K562 (cell line): ENCODE results near the gene ARHGAP18. TPM values are rescaled to one million over a fixed set of nuclear protein-coding genes. Genes with fewer than 3 reads are reported as not detected.

Experiments used
- CBFA2T3 ChIP-seq: fragments of 450-650 bp; IDR thresholded peaks from 2 replicates; pipeline ENCODE4 v1.6.1; 2017
- MECOM ChIP-seq: fragments of 250-450 bp; sonication (Bioruptor Pico); IDR thresholded peaks from 2 replicates; pipeline ENCODE4 v1.8.0; 2022; ENCODE audit warnings: inconsistent platforms
- TRIM24 ChIP-seq, 2 experiments: fragments of 450-650 bp; IDR thresholded peaks; 2 replicates each; pipeline ENCODE4 v1.6.1; 2016
- ZBED1 ChIP-seq: IDR thresholded peaks from 2 replicates; pipeline ENCODE4 v1.6.1; 2014
- polyA plus RNA-seq, 8 experiments: library from polyadenylated mRNA; depleted of rRNA in 4 of 8; stranded (reverse) in 5 of 8; unstranded in 3 of 8; fragments of >200 nt; fragmentation: Nextera tagmentation in 2 of 8; fragmentation: Illumina TruSeq in 1 of 8; extraction: Ambion mirVana in 2 of 8; extraction: Trizol in 1 of 8; gene quantifications; 2 replicates each; pipeline versions ENCODE4 v1.2.1 to v1.2.3, GENCODE V29; 2011 to 2014; ENCODE audit warnings: inconsistent platforms in 1 of 8, missing spikeins in 1 of 8
- total RNA-seq, 7 experiments: library from RNA; depleted of rRNA in 6 of 7; stranded (reverse); fragments of >200 nt in 6 of 7; fragmentation: Illumina TruSeq in 2 of 7; extraction: Trizol in 2 of 7; gene quantifications; 2 replicates each; pipeline versions ENCODE4 v1.2.1 to v1.2.3, GENCODE V29; 2011 to 2021; ENCODE audit warnings: low replicate concordance in 1 of 7
- TF ChIP-seq, protein P1 (sequence below): fragments of 450-650 bp; IDR thresholded peaks from 2 replicates; pipeline ENCODE4 v1.6.1; 2016; ENCODE audit warnings: low read depth

Gene ARHGAP18
- total and polyA plus RNA-seq, 9 of the 15 experiments (the other 6 are each of a cell fraction or from before 2014, with no cell fraction given) = 13.3 to 29.7 (median 21.1) TPM

- TF ChIP-seq, protein P1, sequence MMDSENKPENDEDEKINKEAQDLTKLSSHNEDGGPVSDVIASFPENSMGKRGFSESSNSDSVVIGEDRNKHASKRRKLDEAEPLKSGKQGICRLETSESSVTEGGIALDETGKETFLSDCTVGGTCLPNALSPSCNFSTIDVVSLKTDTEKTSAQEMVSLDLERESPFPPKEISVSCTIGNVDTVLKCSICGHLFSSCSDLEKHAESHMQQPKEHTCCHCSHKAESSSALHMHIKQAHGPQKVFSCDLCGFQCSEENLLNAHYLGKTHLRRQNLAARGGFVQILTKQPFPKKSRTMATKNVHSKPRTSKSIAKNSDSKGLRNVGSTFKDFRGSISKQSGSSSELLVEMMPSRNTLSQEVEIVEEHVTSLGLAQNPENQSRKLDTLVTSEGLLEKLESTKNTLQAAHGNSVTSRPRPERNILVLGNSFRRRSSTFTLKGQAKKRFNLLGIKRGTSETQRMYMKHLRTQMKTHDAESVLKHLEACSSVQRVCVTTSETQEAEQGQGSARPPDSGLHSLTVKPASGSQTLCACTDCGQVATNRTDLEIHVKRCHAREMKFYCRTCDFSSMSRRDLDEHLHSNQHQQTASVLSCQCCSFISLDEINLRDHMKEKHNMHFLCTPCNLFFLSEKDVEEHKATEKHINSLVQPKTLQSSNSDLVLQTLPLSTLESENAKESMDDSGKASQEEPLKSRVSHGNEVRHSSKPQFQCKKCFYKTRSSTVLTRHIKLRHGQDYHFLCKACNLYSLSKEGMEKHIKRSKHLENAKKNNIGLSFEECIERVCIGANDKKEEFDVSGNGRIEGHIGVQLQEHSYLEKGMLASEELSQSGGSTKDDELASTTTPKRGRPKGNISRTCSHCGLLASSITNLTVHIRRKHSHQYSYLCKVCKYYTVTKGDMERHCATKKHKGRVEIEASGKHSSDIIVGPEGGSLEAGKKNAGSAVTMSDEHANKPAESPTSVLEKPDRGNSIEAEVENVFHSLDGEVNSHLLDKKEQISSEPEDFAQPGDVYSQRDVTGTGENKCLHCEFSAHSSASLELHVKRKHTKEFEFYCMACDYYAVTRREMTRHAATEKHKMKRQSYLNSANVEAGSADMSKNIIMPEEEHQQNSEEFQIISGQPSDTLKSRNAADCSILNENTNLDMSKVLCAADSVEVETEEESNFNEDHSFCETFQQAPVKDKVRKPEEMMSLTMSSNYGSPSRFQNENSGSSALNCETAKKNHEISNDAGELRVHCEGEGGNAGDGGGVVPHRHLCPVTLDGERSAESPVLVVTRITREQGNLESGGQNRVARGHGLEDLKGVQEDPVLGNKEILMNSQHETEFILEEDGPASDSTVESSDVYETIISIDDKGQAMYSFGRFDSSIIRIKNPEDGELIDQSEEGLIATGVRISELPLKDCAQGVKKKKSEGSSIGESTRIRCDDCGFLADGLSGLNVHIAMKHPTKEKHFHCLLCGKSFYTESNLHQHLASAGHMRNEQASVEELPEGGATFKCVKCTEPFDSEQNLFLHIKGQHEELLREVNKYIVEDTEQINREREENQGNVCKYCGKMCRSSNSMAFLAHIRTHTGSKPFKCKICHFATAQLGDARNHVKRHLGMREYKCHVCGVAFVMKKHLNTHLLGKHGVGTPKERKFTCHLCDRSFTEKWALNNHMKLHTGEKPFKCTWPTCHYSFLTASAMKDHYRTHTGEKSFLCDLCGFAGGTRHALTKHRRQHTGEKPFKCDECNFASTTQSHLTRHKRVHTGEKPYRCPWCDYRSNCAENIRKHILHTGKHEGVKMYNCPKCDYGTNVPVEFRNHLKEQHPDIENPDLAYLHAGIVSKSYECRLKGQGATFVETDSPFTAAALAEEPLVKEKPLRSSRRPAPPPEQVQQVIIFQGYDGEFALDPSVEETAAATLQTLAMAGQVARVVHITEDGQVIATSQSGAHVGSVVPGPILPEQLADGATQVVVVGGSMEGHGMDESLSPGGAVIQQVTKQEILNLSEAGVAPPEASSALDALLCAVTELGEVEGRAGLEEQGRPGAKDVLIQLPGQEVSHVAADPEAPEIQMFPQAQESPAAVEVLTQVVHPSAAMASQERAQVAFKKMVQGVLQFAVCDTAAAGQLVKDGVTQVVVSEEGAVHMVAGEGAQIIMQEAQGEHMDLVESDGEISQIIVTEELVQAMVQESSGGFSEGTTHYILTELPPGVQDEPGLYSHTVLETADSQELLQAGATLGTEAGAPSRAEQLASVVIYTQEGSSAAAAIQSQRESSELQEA = peak; percentile 57; the same call in 1 of the 2 replicates
- TF ChIP-seq CBFA2T3 (0 out of 2 replicates have a peak, but pooled peaks have one; percentile 26), MECOM (CRISPR knock-in tag) (no peak), ZBED1 (no peak), TRIM24 (IDR thresholded peaks at IDR 0.05) (peak in 1 of 2 experiments; percentile 29; a peak in 1 of 4 replicates)
These were observed 26.1 kb upstream of the ARHGAP18 start (continued) for GRCh38 chr6:129736105-129736504.
